ENCODE results near the gene NCKAP1.
"Not testable (repeated sequence)": the region's sequence is repeated elsewhere in the genome, so short reads cannot be mapped to it uniquely, and the experiment has no call there.

NCKAP1 gene

DNA sequence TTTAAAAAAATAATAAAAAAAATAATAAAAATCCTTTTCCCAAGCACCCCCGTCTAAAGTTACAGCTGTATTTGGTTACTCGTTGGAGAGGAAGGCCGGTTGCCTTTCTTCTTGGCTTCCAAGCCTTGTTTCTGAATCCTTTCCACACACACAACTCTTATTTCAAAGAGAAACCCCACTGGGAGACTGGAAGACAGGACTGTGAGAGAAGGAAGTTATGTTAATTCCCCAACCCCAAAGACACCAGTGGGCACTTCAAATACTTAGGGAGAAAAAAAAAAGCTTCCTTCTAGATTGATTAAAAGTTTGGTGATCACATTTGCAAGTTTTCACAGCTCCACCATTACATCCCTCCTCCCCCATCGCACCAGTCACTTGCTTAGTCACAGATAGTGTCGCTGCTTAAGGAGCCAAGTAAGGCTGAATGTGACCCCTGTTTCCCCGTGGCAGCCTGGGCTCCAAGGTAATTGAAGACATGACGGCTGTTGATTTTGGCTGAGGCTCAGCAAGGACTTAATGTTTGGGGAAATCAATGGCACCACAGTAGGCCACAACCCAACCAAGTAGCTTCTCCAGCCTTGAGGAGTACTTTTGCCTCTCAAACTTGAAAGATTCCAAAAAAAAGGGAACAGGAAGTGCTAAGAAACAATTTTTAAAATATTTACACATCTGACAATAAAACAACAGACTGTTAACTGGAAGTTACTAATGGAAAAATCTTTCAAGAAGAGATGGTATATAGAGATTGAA, 131.0 kb downstream of the NCKAP1 start:
- no peak for DNase-seq (ENCODE audit: low read depth in 2 of 2)

GRCh38 chr2:182906454-182906853, 131.8 kb downstream of the NCKAP1 start:
- no peak for DNase-seq (ENCODE audit: low read depth in 2 of 2)

- DNase-seq (ENCODE audit: low read depth in 2 of 2): no peak
Measured at GRCh38 chr2:182904844-182905243, 133.4 kb downstream of the NCKAP1 start.

- DNase-seq (ENCODE audit: low read depth in 2 of 2): no peak
Measured at GRCh38 chr2:182903566-182903965, 134.7 kb downstream of the NCKAP1 start.

DNA sequence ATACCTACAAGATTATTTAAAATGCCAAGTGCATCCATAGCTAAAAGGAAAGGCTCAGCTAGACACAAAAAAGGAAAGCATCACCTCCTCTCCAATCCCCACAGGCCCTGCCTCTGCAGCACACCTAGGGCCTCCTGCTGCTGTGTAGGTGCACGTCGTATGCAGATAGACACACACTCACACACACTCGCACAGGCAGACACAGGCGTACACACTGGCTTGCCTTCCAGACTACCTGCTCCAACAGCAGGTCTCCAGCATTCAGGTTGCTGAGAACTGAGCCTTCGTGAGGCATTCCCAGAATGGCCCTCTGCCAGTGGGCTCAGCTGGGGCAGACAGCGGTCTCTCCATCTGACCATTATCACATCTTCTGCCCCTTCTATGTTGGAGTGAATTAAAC, 136.5 kb downstream of the NCKAP1 start:
- no peak for DNase-seq (ENCODE audit: low read depth in 2 of 2)

GRCh38 chr2:182898718-182899117, 139.5 kb downstream of the NCKAP1 start:
- no peak for DNase-seq (ENCODE audit: low read depth in 2 of 2)

GRCh38 chr2:182897137-182897536, 141.1 kb downstream of the NCKAP1 start:
- DNase-seq (ENCODE audit: low read depth in 2 of 2): no peak

- no peak for DNase-seq (ENCODE audit: low read depth in 2 of 2)
Measured at GRCh38 chr2:182895798-182896197, 142.5 kb downstream of the NCKAP1 start.

- DNase-seq (ENCODE audit: low read depth in 2 of 2): no peak
Measured at GRCh38 chr2:182895169-182895568, 143.1 kb downstream of the NCKAP1 start.

- no peak for DNase-seq (ENCODE audit: low read depth in 2 of 2)
Measured at GRCh38 chr2:182894174-182894573, 144.1 kb downstream of the NCKAP1 start.

DNA sequence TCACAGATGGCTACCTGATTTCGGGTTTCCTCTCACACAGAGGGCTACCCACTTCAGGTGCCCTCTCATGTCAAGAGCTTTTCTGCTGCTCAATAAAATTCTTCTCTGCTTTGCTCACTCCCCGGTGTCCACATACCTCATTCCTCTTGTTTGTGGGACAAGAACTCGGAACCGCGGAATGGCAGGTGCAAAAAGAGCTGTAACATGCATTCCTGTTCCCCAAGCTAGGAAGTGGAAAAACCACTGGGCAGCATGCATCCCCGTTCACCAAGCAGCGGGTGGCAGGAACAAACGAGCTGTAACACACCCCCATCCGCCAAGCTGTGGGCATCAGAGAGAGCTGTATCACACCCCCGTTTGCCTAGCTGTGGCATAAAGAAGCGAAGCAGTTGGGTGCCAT, 144.6 kb downstream of the NCKAP1 start:
- DNase-seq (ENCODE audit: low read depth in 2 of 2): no peak

GRCh38 chr2:182893035-182893434, 145.2 kb downstream of the NCKAP1 start:
- DNase-seq (ENCODE audit: low read depth in 2 of 2): not testable (repeated sequence)

GRCh38 chr2:182891611-182892010, 146.6 kb downstream of the NCKAP1 start:
- no peak for DNase-seq (ENCODE audit: low read depth in 2 of 2)

- DNase-seq (ENCODE audit: low read depth in 2 of 2): no peak
Measured at GRCh38 chr2:182890773-182891378, 147.4 kb downstream of the NCKAP1 start.

GRCh38 chr2:182890305-182890704, 148.0 kb downstream of the NCKAP1 start:
- no peak for DNase-seq (ENCODE audit: low read depth in 2 of 2)

DNA sequence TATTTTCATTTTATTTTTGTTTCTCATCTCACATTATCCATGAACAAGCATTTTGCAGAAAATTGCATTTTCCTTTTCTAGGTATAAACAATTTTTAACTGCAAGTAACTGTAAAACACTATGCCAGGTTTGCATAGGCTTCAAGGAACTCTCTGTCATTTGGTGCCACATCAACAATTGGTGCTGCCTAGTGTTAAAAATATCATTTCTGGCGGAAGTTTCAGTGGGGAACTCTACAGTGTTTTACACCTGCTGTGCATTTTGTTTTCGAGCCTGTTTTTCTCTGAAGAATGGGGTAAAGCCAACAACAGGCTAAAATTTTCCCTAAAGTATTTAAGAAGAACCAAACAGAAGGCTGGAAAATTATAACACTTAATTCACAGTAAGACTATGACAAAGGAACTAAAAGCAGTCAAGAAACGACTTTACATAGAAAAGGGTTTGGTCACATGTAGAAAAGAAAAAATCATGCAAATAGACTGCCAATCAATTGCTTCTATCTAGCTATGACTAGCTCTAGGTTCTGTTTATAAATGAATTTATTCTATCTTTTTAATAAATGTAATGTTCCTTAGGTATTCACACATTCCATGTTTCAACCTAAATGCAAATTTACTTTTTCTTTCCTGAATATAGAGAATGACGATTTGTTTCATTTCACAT, 150.4 kb downstream of the NCKAP1 start:
- no peak for DNase-seq (ENCODE audit: low read depth in 2 of 2)

- DNase-seq (ENCODE audit: low read depth in 2 of 2): no peak
Measured at GRCh38 chr2:182887093-182887492, 151.2 kb downstream of the NCKAP1 start.

DNA sequence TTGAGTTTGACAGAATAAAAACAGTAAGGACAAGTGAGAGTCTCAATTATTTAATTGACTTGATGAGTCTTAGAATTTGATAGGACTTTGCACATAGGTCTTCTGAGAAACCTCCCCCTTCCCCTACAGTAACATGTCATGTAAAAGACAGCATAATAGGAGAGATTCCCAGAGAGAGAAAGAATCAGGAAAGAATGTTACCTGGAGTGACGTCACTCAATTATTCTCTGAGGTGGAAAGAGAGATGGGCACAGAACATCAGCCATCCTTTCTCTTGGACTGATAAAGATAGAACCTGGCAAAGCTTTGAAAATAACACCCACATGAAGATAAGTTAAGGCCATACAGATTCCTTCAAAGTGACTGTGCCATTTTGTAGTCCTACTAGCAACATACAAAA, 152.5 kb downstream of the NCKAP1 start:
- DNase-seq (ENCODE audit: low read depth in 2 of 2): no peak

DNA sequence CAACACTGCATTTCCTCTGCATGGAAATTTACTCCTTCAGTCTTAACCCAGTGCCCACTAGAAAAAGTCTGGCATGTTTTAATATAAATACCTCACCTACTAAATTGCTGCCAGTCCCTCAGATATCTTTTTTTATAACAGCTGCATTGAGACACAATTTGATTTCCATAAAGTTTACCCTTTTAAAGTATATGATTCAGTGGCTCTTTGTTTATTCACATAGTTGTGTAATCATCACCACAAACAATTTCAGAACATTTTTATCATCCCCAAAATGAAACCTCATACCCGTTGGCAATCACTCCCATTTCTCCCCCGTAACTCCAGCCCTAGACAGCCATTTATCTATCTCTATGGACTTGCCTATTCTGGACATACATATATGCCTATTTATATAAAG, 154.8 kb downstream of the NCKAP1 start:
- no peak for DNase-seq (ENCODE audit: low read depth in 2 of 2)

DNA sequence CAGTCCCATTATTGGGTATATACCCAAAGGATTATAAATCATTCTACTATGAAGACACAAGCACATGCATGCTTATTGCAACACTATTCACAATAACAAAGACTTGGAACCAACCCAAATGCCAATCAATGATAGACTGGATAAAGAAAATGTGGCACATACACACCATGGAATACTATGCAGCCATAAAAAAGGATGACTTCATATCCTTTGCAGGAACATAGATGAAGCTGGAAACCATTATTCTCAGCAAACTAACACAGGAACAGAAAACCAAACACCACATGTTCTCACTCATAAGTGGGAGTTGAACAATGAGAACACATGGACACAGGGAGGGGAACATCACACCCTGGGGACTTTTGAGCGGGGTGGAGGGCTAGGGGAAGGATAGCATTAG, 158.2 kb downstream of the NCKAP1 start:
- not testable (repeated sequence) for DNase-seq (ENCODE audit: low read depth in 2 of 2)

GRCh38 chr2:182876653-182877052, 161.6 kb downstream of the NCKAP1 start:
- DNase-seq (ENCODE audit: low read depth in 2 of 2): not testable (repeated sequence)

- DNase-seq (ENCODE audit: low read depth in 2 of 2): no peak
Measured at GRCh38 chr2:182870227-182870626, 168.0 kb downstream of the NCKAP1 start.

Measured in stimulated activated CD4-positive, alpha-beta T cell treated with anti-CD3 and anti-CD28 coated beads, Interleukin-1b, Interleukin-23, amount 100 ng/mL, for 1 hour (primary cell).